ENCODE measurements around the gene DPYSL3. TPM values are rescaled to one million over a fixed set of nuclear protein-coding genes. Genes with fewer than 3 reads are reported as not detected.

Gene DPYSL3
- total and polyA plus RNA-seq, 4 experiments from 2014 or later: 0.06 to 0.25 TPM; not detected in 2

DNA sequence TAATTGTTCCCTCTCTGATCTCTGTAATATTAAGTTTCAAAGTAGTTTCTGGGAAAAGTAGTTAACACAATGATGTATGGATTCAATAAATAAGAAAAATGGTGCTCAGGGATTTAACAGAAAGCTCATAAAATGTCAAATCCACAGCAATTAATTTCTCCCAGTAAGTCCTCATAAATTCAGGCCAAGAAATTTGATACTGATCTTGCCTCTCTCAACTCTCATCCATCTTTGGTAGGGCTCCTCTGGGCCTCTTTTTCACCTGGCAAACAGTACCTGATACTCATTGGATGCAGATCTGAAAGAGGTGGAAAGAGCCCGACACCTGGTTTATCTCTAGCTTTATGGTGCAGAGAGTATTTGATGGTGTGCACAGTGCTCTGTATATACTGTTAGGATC is 168.9 kb downstream of the DPYSL3 start:
- H3K27ac ChIP-seq (ENCODE audit: low read depth, low read length): no peak overlapping the region
- Mint-ChIP-seq H3K27me3 (peaks cover 0 to 2% of the 10 kb centered on the region in 2 donors), H3K4me1 (no peaks in the 10 kb centered on the region), H3K9me3 (peaks cover 0 to 22% (median 12%) of the 10 kb centered on the region in 8 donors), H3K27ac (no peak overlapping the region), H3K4me3 (no peak overlapping the region), H3K36me3 (no peaks in the 10 kb centered on the region)
- no peaks in the 10 kb centered on the region for H3K36me3 ChIP-seq (ENCODE audit: insufficient read depth, low read length)
- no peaks in the 10 kb centered on the region for H3K4me1 ChIP-seq (ENCODE audit: insufficient read depth, low read length)
- no peak for DNase-seq
- CTCF ChIA-PET (ENCODE audit: partially characterized antibody): no interaction called here
- H3K4me3 ChIP-seq (ENCODE audit: low read length in 2 of 2): no peak overlapping the region
- intact Hi-C loops (cut with micrococcal nuclease): no loop called here
- no peaks in the 10 kb centered on the region for H3K27me3 ChIP-seq (ENCODE audit: insufficient read depth, low read length)
- no peaks in the 10 kb centered on the region for H3K9me3 ChIP-seq (ENCODE audit: control insufficient read depth in 1 of 2, low read length in 2 of 2)
- POLR2A ChIA-PET (ENCODE audit: partially characterized antibody): no interaction called here

All from CD4-positive, alpha-beta memory T cell (primary cell).